Measurements from ENCODE around the gene ENTPD8. TPM values are rescaled to one million over a fixed set of nuclear protein-coding genes. Genes with fewer than 3 reads are reported as not detected.

Gene ENTPD8
- total and polyA plus RNA-seq, 2 donors (not counting 1 experiment from before 2014, with no cell fraction given): not detected

- DNase-seq: no peak
- intact Hi-C loops (cut with micrococcal nuclease): no loop called here
- no peaks in the 10 kb centered on the region for H3K79me2 ChIP-seq (ENCODE audit: control insufficient read depth, insufficient read depth, low read length)
- no peaks in the 10 kb centered on the region for H3K9me3 ChIP-seq (ENCODE audit: control extremely low read depth in 1 of 3, control insufficient read depth in 2 of 3, insufficient read depth in 1 of 3, low read length in 2 of 3)
- H3K27ac ChIP-seq (ENCODE audit: low read length in 2 of 2): no peak overlapping the region
- Mint-ChIP-seq H3K27ac (no peak overlapping the region), H3K9me3 (ENCODE audit: insufficient read depth) (no peaks in the 10 kb centered on the region), H3K4me3 (no peak overlapping the region), H3K4me1 (no peaks in the 10 kb centered on the region), H3K27me3 (no peaks in the 10 kb centered on the region)
- H3K27me3 ChIP-seq (replicated peaks in 1 of 4; ENCODE audit: control extremely low read depth in 1 of 4, control insufficient read depth in 3 of 4, insufficient read depth in 4 of 4, low read length in 3 of 4): no peaks in the 10 kb centered on the region
- H3K4me1 ChIP-seq (ENCODE audit: control insufficient read depth in 2 of 2, insufficient read depth in 2 of 2, low read length in 2 of 2): no peaks in the 10 kb centered on the region
- ChIA-PET POLR2A (no interaction called here), CTCF (no interaction called here)
- no peak overlapping the region for H3K4me3 ChIP-seq (ENCODE audit: control extremely low read depth in 1 of 5, extremely low read depth in 1 of 5, insufficient read depth in 1 of 5, low read depth in 2 of 5, low read length in 4 of 5)
- no peaks in the 10 kb centered on the region for H3K36me3 ChIP-seq (replicated peaks in 1 of 2; ENCODE audit: control extremely low read depth in 1 of 2, control insufficient read depth in 1 of 2, extremely low read depth in 1 of 2, insufficient read depth in 2 of 2, low read length in 1 of 2)
- H2AFZ ChIP-seq (ENCODE audit: insufficient read depth, low read depth, low read length, poor library complexity, severe bottlenecking): no peak overlapping the region
- TF ChIP-seq EZH2 (IDR thresholded peaks at IDR 0.05; ENCODE audit: borderline replicate concordance, insufficient read depth, low read depth, low read length, poor library complexity, severe bottlenecking) (no peak), CTCF (IDR thresholded peaks at IDR 0.05) (no peak)
- H3K9ac ChIP-seq (ENCODE audit: low read length): no peak overlapping the region
- ATAC-seq (ENCODE audit: low read depth): no peak
- no peak overlapping the region for H3K4me2 ChIP-seq (replicated peaks; ENCODE audit: low read depth, low read length, poor library complexity, severe bottlenecking)
- H4K20me1 ChIP-seq (ENCODE audit: control insufficient read depth, insufficient read depth, low read length, poor library complexity, severe bottlenecking): no peaks in the 10 kb centered on the region
- 53% methylated on average over 18 of the region's 26 CpGs for WGBS (ENCODE audit: insufficient coverage)
Measured at GRCh38 chr9:137482094-137482781, 41.1 kb upstream of the ENTPD8 start.

Data from B cell (primary cell).